ENCODE data around the gene CADM2. TPM values are rescaled to one million over a fixed set of nuclear protein-coding genes. Genes with fewer than 3 reads are reported as not detected.

Gene CADM2
- total and polyA plus RNA-seq, 2 experiments from 2014 or later: 0.09 TPM; not detected in 1

GRCh38 chr3:85189731-85190130, 230.9 kb downstream of the CADM2 start:
- H3K27me3 ChIP-seq (replicated peaks; ENCODE audit: insufficient read depth): no peaks in the 10 kb centered on the region
- no peak overlapping the region for H3K9ac ChIP-seq
- H3K4me1 ChIP-seq (ENCODE audit: insufficient read depth): no peaks in the 10 kb centered on the region
- TF ChIP-seq EZH2phosphoT487 (IDR thresholded peaks at IDR 0.05; ENCODE audit: insufficient read depth, low read depth): no peak
- TF ChIP-seq EZH2 (IDR thresholded peaks at IDR 0.05; ENCODE audit: insufficient read depth, poor library complexity, severe bottlenecking): no peak
- no peak overlapping the region for H2AFZ ChIP-seq
- H3K27ac ChIP-seq: no peak overlapping the region
- no peak for DNase-seq
- H3K36me3 ChIP-seq (ENCODE audit: low read depth): no peaks in the 10 kb centered on the region
- no peak overlapping the region for H3K4me2 ChIP-seq (ENCODE audit: unreplicated experiment)
- H3K9me3 ChIP-seq (ENCODE audit: low read depth): no peaks in the 10 kb centered on the region
- no peaks in the 10 kb centered on the region for H3K9me2 ChIP-seq (ENCODE audit: insufficient read depth)
- H3K4me3 ChIP-seq: no peak overlapping the region
- no peaks in the 10 kb centered on the region for H3F3A ChIP-seq (ENCODE audit: insufficient read depth)
- H4K20me1 ChIP-seq (ENCODE audit: insufficient read depth): no peaks in the 10 kb centered on the region
- WGBS, 2 experiments (ENCODE audit: low coverage in 1 of 2, low lambda C conversion rate in 2 of 2, missing lambda C conversion rate in 2 of 2): 30 to 52% methylated on average over 3 of the region's 3 CpGs
- H3K79me2 ChIP-seq (ENCODE audit: insufficient read depth): no peaks in the 10 kb centered on the region
- in situ Hi-C loops (cut with MboI): no loop called here

GRCh38 chr3:85193565-85193964, 234.8 kb downstream of the CADM2 start:
- H3K36me3 ChIP-seq (ENCODE audit: low read depth): no peaks in the 10 kb centered on the region
- no peak for DNase-seq
- 38 to 59% methylated on average over 2 of the region's 2 CpGs for WGBS, 2 experiments (ENCODE audit: low coverage in 1 of 2, low lambda C conversion rate in 2 of 2, missing lambda C conversion rate in 2 of 2)
- no peaks in the 10 kb centered on the region for H3K79me2 ChIP-seq (ENCODE audit: insufficient read depth)
- H3K9me2 ChIP-seq (ENCODE audit: insufficient read depth): no peaks in the 10 kb centered on the region
- no peak overlapping the region for H2AFZ ChIP-seq
- in situ Hi-C loops (cut with MboI): no loop called here
- no peak overlapping the region for H3K4me2 ChIP-seq (ENCODE audit: unreplicated experiment)
- H3K27ac ChIP-seq: no peak overlapping the region
- no peak overlapping the region for H3K4me3 ChIP-seq
- H3K27me3 ChIP-seq (replicated peaks; ENCODE audit: insufficient read depth): no peaks in the 10 kb centered on the region
- no peaks in the 10 kb centered on the region for H3K4me1 ChIP-seq (ENCODE audit: insufficient read depth)
- TF ChIP-seq EZH2 (IDR thresholded peaks at IDR 0.05; ENCODE audit: insufficient read depth, poor library complexity, severe bottlenecking) (no peak), EZH2phosphoT487 (IDR thresholded peaks at IDR 0.05; ENCODE audit: insufficient read depth, low read depth) (no peak)
- H4K20me1 ChIP-seq (ENCODE audit: insufficient read depth): no peaks in the 10 kb centered on the region
- no peaks in the 10 kb centered on the region for H3K9me3 ChIP-seq (ENCODE audit: low read depth)
- H3F3A ChIP-seq (ENCODE audit: insufficient read depth): no peaks in the 10 kb centered on the region
- no peak overlapping the region for H3K9ac ChIP-seq

DNA sequence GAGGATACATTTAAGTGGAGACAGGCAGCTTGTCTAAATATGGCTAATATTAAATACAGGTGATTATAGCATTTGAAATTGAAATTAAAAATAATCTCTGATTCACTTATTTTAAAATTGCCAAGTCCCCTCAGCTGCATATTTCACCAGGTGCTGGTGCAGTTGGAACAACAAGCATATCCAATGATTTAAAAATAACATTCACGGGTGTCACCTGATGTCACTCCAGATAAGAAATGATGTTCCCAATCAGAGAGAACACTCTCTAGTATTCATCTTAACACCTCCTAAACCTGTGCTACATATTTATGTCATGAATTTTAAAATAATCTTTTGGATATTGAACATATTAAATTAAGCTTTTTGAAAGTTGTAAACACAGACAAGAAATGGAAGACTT, 249.9 kb downstream of the CADM2 start:
- H2AFZ ChIP-seq: no peak overlapping the region
- H3K27me3 ChIP-seq (replicated peaks; ENCODE audit: insufficient read depth): no peaks in the 10 kb centered on the region
- H4K20me1 ChIP-seq (ENCODE audit: insufficient read depth): no peaks in the 10 kb centered on the region
- H3F3A ChIP-seq (ENCODE audit: insufficient read depth): no peaks in the 10 kb centered on the region
- H3K4me3 ChIP-seq: no peak overlapping the region
- in situ Hi-C loops (cut with MboI): no loop called here
- 36 to 50% methylated on average over 1 of the region's 1 CpG for WGBS, 2 experiments (ENCODE audit: low coverage in 1 of 2, low lambda C conversion rate in 2 of 2, missing lambda C conversion rate in 2 of 2)
- DNase-seq: no peak
- no peak for TF ChIP-seq EZH2 (IDR thresholded peaks at IDR 0.05; ENCODE audit: insufficient read depth, poor library complexity, severe bottlenecking)
- TF ChIP-seq EZH2phosphoT487 (IDR thresholded peaks at IDR 0.05; ENCODE audit: insufficient read depth, low read depth): no peak
- no peaks in the 10 kb centered on the region for H3K4me1 ChIP-seq (ENCODE audit: insufficient read depth)
- H3K79me2 ChIP-seq (ENCODE audit: insufficient read depth): no peaks in the 10 kb centered on the region
- no peaks in the 10 kb centered on the region for H3K9me2 ChIP-seq (ENCODE audit: insufficient read depth)
- no peak overlapping the region for H3K27ac ChIP-seq
- H3K36me3 ChIP-seq (ENCODE audit: low read depth): no peaks in the 10 kb centered on the region
- H3K4me2 ChIP-seq (ENCODE audit: unreplicated experiment): no peak overlapping the region
- peaks cover 3% of the 10 kb centered on the region for H3K9me3 ChIP-seq (ENCODE audit: low read depth)
- no peak overlapping the region for H3K9ac ChIP-seq

DNA sequence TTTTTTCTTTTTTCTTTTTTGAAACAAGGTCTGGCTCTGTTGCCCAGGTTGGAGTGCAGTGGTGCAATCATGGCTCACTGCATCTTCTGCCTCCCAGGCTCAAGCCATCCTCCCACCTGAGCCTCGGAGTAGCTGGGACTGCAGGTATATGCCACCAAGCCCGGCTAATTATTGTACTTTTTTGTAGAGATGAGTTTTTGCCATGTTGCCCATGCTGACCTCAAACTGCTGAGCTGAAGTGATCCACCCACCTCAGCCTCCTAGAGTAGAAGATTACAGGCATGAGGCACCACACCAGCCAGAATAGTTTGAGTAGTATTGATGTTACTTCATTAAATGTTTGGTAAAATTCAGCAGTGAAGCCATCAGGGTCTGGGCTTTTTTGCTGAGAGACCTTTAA, 251.8 kb downstream of the CADM2 start:
- Histone ChIP-seq H3K4me1 (ENCODE audit: insufficient read depth) (no peaks in the 10 kb centered on the region), H3K9me3 (ENCODE audit: low read depth) (no peaks in the 10 kb centered on the region), H2AFZ (no peak overlapping the region), H3F3A (ENCODE audit: insufficient read depth) (no peaks in the 10 kb centered on the region), H4K20me1 (ENCODE audit: insufficient read depth) (no peaks in the 10 kb centered on the region), H3K79me2 (ENCODE audit: insufficient read depth) (no peaks in the 10 kb centered on the region), H3K4me2 (ENCODE audit: unreplicated experiment) (no peak overlapping the region), H3K36me3 (ENCODE audit: low read depth) (no peaks in the 10 kb centered on the region), H3K27me3 (replicated peaks; ENCODE audit: insufficient read depth) (no peaks in the 10 kb centered on the region), H3K9ac (no peak overlapping the region), H3K27ac (no peak overlapping the region), H3K4me3 (no peak overlapping the region), H3K9me2 (ENCODE audit: insufficient read depth) (no peaks in the 10 kb centered on the region)
- in situ Hi-C loops (cut with MboI): no loop called here
- DNase-seq: no peak
- 8 to 20% methylated on average over 2 of the region's 2 CpGs for WGBS, 2 experiments (ENCODE audit: low coverage in 1 of 2, low lambda C conversion rate in 2 of 2, missing lambda C conversion rate in 2 of 2)
- TF ChIP-seq EZH2phosphoT487 (IDR thresholded peaks at IDR 0.05; ENCODE audit: insufficient read depth, low read depth): no peak
- TF ChIP-seq EZH2 (IDR thresholded peaks at IDR 0.05; ENCODE audit: insufficient read depth, poor library complexity, severe bottlenecking): no peak

GRCh38 chr3:85228966-85229365, 270.2 kb downstream of the CADM2 start:
- Histone ChIP-seq H3K9me3 (ENCODE audit: low read depth) (no peaks in the 10 kb centered on the region), H3F3A (ENCODE audit: insufficient read depth) (no peaks in the 10 kb centered on the region), H3K79me2 (ENCODE audit: insufficient read depth) (no peaks in the 10 kb centered on the region), H3K27me3 (replicated peaks; ENCODE audit: insufficient read depth) (no peaks in the 10 kb centered on the region), H3K4me2 (ENCODE audit: unreplicated experiment) (no peak overlapping the region), H3K4me1 (ENCODE audit: insufficient read depth) (no peaks in the 10 kb centered on the region), H3K9me2 (ENCODE audit: insufficient read depth) (no peaks in the 10 kb centered on the region), H3K27ac (no peak overlapping the region), H3K36me3 (ENCODE audit: low read depth) (no peaks in the 10 kb centered on the region), H2AFZ (no peak overlapping the region), H3K9ac (no peak overlapping the region), H4K20me1 (ENCODE audit: insufficient read depth) (no peaks in the 10 kb centered on the region), H3K4me3 (no peak overlapping the region)
- WGBS, 2 experiments (ENCODE audit: low coverage in 1 of 2, low lambda C conversion rate in 2 of 2, missing lambda C conversion rate in 2 of 2): 27 to 38% methylated on average over 5 to 6 of the region's 6 CpGs
- TF ChIP-seq EZH2 (IDR thresholded peaks at IDR 0.05; ENCODE audit: insufficient read depth, poor library complexity, severe bottlenecking) (no peak), EZH2phosphoT487 (IDR thresholded peaks at IDR 0.05; ENCODE audit: insufficient read depth, low read depth) (no peak)
- no peak for DNase-seq
- in situ Hi-C loops (cut with MboI): no loop called here
